Cortex of kidney (tissue), 1 donor: Measurements from ENCODE around the gene ELMO3.

Source experiments
- DNase-seq: peaks from one replicate; lab custom pipeline; 2025; lab: John Stamatoyannopoulos, UW

Gene ELMO3

DNA sequence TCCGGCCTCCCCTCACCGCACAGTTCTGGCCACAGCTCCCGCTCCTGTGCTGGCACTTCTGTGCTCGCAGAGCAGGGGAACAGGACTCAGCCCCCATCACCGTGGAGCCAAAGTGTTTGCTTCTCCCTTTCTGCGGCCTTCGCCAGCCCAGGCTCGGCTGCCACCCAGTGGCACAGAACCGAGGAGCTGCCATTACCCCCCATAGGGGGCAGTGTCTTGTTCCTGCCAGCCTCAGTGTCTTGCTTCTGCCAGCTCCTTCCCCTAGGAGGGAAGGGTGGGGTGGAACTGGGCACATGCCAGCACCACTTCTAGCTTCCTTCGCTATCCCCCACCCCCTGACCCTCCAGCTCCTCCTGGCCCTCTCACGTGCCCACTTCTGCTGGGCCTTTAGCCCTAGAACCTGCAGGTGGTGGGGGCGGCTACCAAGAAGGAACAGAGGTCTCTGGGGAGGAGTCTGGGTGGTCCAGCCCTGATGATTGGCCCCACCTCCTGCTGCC, 645 bp upstream of the ELMO3 start:
- no peak for DNase-seq

GRCh38 chr16:67199808-67200198, 872 bp downstream of the ELMO3 start:
- no peak for DNase-seq

- no peak for DNase-seq
Observed at GRCh38 chr16:67200491-67200890, 1.6 kb downstream of the ELMO3 start.

DNA sequence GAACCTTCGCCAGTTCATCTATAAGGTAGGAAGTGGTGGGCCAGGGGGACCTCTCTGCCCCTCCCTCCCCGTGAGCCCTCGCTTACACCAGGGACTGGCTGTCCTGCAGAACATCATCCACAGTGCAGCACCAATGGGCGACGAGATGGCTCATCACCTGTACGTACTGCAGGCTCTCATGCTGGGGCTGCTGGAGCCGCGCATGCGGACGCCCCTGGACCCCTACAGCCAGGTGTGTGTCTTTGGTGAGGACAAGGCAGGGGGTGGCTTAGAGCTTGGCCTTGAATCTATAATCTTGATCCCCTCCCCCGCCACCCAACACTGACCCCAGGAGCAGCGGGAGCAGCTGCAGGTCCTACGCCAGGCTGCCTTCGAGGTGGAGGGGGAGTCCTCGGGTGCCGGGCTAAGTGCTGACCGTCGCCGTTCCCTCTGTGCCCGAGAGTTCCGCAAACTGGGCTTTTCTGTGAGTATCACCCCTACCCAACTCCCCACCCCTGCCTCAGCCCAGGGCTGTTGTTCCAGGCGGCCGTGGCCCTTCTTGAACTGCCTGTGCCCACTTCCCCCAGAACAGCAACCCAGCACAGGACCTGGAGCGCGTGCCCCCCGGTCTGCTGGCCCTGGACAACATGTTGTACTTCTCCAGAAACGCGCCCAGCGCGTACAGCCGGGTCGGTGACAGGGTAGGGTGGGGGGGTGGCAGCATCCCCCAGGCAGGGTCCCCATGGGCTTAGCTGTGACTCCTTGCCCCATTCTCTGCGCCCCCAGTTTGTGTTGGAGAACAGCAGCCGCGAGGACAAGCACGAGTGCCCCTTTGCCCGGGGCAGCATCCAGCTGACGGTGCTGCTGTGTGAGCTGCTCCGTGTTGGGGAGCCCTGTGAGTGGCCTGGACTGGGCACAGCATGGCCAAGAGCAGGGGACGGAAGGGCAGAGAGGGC, 2.7 kb downstream of the ELMO3 start:
- DNase-seq: no peak

GRCh38 chr16:67202426-67202825, 3.5 kb downstream of the ELMO3 start:
- no peak for DNase-seq

- DNase-seq: no peak
Observed at GRCh38 chr16:67202956-67203493, 4.1 kb downstream of the ELMO3 start.

DNA sequence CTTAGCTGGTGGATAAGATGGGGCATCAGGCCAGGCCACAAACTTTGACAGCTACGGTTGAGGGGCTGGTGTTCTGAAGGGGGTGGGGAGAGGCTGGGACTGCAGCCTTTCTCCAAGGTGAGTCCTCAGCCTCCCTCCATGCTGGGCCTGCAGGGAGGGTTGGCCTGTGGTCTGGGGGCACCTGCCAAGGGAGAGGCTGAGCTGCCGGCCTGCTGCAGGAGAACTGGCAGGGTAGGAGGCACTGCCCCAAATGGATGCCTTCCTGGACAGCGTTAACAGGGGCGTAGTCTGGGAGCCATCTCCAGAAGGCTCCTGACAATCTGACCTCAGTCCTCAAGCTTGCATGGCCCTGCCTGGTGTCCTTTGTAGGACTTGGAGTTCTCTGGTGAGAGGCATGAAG, 5.1 kb downstream of the ELMO3 start:
- no peak for DNase-seq

GRCh38 chr16:67206129-67206837, 7.4 kb downstream of the ELMO3 start:
- no peak for DNase-seq

DNA sequence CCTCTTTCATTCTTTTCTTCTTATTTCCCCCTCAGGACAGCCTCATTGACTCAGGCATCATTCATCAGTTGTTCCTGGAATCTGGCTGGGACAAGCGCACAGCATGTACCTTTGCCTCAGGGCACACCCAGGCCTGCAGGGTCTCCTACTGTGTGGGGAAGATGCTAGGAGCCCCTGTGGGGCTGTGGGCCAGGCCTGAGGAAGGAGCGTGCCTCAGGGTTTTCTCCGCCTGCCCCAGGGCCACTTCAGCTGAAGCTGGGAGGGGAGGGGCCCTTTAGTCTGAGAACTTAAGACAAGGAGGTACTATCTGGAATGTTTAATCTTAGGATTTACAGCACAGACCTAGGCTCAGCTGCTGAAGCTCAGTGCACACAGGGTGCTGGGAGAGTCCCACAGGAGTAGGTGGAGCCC, 7.9 kb downstream of the ELMO3 start:
- DNase-seq: no peak

- DNase-seq: no peak
Observed at GRCh38 chr16:67207249-67208091, 8.5 kb downstream of the ELMO3 start.

DNA sequence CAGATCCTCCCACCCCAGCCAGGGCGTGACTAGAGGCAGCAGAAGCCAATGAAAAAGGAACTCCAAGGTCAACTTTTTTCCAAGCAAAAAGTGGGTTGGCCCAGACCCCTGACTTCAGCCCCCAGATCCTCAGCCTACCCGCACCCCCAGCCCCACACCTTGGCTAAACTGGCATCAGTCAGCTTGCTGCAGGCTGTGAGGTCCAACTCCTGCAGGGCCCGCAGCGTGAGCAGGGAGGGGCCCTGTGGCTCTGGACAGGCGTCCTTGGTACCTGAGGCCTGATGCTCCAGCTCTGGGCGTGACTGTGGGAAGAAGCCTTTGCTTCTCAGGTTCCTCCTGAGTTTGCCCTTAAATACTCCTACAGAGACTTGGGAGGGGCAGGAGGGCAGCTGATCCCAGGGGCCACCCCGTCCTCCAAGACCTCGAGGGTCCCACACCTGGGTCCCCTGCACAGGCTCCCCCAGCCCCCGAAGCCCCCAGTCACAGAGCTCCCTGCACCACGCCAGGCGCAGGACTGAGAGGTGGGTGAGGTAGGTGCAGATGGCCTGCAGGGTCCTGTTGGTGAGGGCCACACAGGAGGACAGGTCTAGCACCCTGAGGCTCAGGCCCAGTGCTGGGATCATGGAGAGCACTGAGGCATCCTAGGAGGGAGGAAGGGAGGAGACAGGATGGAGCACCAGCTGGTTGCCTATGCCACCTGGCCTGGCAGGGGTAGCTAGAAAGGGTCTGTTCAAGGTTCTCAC, 9.4 kb downstream of the ELMO3 start:
- no peak for DNase-seq

DNA sequence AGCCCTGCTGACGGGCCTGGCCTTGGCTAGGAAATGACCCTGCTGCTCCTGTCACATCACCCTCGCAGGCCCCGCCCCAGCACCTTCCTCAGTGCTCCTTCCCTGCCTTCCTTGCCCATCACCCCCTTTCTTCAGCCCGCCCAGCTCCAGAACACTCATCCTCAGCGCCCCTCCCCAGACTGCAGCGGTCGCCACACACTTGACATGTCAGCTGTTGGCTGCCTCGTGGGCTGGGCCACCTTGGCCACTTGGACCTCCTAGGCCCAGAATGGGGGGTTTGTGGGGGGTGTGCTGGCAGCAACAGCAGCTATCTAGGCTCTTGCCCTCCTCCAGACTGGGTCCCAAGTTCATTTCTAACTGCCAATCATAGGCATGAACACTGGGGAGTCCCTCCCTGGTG, 10.6 kb downstream of the ELMO3 start:
- DNase-seq: no peak

DNA sequence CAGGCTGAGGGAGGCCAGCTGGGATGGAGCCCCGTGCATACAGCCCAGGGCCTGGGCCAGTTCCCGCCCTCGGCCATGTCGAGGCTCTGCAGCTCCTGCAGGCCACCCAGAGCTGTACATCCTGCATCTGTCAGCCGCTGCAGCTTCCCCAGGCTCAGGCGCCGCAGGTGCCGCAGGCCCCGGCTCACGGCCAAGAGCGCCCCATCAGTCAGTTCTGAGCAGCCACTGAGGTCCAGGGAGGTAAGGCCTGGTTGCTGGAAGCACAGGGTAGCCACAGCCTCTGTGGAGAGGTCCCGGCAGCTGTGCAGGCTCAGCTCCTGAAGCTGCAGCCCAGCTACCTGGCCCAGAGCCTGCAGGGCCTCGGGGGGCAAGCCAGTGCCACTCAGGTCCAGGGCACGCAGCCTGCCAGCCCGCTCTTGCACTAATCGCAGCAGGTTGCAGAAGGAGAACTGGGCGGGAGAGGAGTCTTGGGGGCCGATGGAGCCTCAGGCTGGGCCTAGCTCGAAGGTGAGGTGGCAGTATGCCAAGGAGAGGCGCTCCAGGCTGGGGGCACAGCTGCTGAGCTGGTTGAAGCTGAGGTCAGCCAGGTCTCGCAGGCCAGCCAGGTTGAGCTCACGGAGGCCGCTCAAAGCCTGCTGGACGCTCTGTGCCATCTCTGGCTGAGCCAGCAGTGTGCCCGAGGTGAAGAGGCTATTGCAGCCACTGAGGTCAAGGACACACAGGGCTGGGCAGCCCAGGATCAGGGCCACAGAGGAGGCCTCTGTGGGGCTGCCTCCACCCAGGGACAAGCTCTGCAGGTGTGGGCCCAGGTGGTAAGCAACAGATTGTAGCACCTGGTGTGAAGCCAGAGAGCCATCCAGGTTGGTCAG, 11.4 kb downstream of the ELMO3 start:
- no peak for DNase-seq

GRCh38 chr16:67211674-67212073, 12.7 kb downstream of the ELMO3 start:
- DNase-seq: no peak

- no peak for DNase-seq
Observed at GRCh38 chr16:67212766-67213165, 13.8 kb downstream of the ELMO3 start.

GRCh38 chr16:67213197-67214019, 14.5 kb downstream of the ELMO3 start:
- DNase-seq: no peak

DNA sequence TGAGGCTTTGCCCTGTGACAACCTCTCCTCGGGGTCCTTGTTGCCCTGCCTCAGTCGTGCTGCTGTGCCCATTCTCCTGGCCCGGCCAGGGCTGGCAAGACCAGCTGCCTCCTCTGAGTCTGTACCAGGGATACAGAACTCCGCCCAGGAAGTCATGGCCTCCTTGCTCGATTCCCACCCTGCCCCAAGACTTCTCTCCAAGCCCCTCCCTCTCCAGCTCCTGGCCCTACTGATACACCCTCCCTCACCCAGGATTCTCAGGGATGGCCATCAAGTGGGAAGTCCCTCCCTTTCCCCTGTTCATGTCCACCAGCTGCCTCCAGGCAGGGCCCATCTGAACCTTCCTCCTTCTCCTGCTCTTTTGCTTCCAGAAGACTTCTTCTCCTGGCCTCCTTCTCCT, 16.8 kb downstream of the ELMO3 start:
- no peak for DNase-seq

GRCh38 chr16:67216612-67217490, 17.9 kb downstream of the ELMO3 start:
- no peak for DNase-seq
